Peyer's patch (tissue), 4 donors: ENCODE measurements around the gene SRP19.

Experiments used
- POLR2A ChIP-seq, 2 donors: fragments of 450-650 bp; IDR thresholded peaks; one replicate each; pipeline ENCODE4 v1.5.1; 2017; ENCODE audit warnings: antibody characterized with exemption in 2 of 2, mild to moderate bottlenecking in 2 of 2, moderate library complexity in 2 of 2
- TF ChIP-seq, protein P1 (sequence below), 6 experiments: fragments of 450-650 bp in 4 of 6; fragments of 200-600 bp in 2 of 6; sonication (generic) in 1 of 6; IDR thresholded peaks; one replicate each; pipeline ENCODE4 v1.5.1; 2017 to 2019; ENCODE audit warnings: antibody characterized with exemption in 6 of 6, mild to moderate bottlenecking in 3 of 6, moderate library complexity in 1 of 6

DNA sequence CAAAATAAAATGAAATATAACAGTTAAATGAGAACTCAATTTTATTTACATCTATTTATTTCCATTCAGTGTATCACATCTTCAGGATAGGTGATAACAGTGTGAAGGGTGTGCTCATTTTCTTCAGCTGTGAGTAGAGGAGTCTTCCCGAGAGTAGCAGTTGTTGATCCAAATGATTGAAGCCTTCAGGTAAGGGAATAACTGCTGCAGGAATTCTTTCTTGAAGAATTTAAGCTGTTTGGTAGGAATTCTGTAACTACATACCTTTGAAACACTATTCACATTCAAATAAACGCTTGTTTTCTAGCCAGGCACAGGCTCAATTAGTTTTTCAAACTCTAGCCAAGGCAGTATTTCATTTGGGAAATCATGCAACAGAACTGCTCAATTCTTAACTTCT lies 15.3 kb downstream of the SRP19 start:
- TF ChIP-seq POLR2A (IDR thresholded peaks at IDR 0.05), result no peak
- TF ChIP-seq, protein P1, sequence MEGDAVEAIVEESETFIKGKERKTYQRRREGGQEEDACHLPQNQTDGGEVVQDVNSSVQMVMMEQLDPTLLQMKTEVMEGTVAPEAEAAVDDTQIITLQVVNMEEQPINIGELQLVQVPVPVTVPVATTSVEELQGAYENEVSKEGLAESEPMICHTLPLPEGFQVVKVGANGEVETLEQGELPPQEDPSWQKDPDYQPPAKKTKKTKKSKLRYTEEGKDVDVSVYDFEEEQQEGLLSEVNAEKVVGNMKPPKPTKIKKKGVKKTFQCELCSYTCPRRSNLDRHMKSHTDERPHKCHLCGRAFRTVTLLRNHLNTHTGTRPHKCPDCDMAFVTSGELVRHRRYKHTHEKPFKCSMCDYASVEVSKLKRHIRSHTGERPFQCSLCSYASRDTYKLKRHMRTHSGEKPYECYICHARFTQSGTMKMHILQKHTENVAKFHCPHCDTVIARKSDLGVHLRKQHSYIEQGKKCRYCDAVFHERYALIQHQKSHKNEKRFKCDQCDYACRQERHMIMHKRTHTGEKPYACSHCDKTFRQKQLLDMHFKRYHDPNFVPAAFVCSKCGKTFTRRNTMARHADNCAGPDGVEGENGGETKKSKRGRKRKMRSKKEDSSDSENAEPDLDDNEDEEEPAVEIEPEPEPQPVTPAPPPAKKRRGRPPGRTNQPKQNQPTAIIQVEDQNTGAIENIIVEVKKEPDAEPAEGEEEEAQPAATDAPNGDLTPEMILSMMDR (IDR thresholded peaks at IDR 0.05), result no peak
